ENCODE measurements around the gene IFI16.

GRCh38 chr1:159065106-159065505, 55.4 kb downstream of the IFI16 start:
- TF ChIP-seq SUZ12 (IDR thresholded peaks at IDR 0.05; ENCODE audit: extremely low read depth, insufficient read depth, insufficient read length), result no peak
- TF ChIP-seq YY1 (IDR thresholded peaks at IDR 0.05; ENCODE audit: insufficient read depth, insufficient read length), result no peak
- no peak for TF ChIP-seq ZNF274 (IDR thresholded peaks at IDR 0.05; ENCODE audit: low read depth, low read length)

All from NT2/D1 (cell line).